ENCODE data around the gene CAPN12. TPM values are rescaled to one million over a fixed set of nuclear protein-coding genes. Genes with fewer than 3 reads are reported as not detected.
A peak's percentile ranks its signal among the peaks of the same experiment; 100 is the strongest.

Gene CAPN12
- total and polyA plus RNA-seq, 2 experiments from 2014 or later = 19.1 to 20.5 TPM

GRCh38 chr19:38744874-38745273 is 600 bp upstream of the CAPN12 start:
- Histone ChIP-seq H3K36me3 (ENCODE audit: insufficient read depth) (no peaks in the 10 kb centered on the region), H3K27ac (ENCODE audit: low read depth) (no peak overlapping the region), H3K4me1 (ENCODE audit: insufficient read depth) (no peaks in the 10 kb centered on the region), H3K4me2 (no peak overlapping the region), H2AFZ (no peak overlapping the region), H3K27me3 (ENCODE audit: insufficient read depth) (peaks cover 8% of the 10 kb centered on the region; the same call in 1 of the 2 replicates), H3K79me2 (replicated peaks; ENCODE audit: insufficient read depth) (no peaks in the 10 kb centered on the region), H3K9me2 (ENCODE audit: insufficient read depth) (no peaks in the 10 kb centered on the region), H4K20me1 (replicated peaks; ENCODE audit: insufficient read depth) (no peaks in the 10 kb centered on the region), H3F3A (replicated peaks; ENCODE audit: low read depth) (no peaks in the 10 kb centered on the region), H3K4me3 (no peak overlapping the region)
- Mint-ChIP-seq H3K27ac (no peak overlapping the region), H3K4me1 (no peaks in the 10 kb centered on the region), H3K4me3 (no peak overlapping the region), H3K9me3 (no peaks in the 10 kb centered on the region; the same call in 2 of the 3 replicates), H3K36me3 (ENCODE audit: low read depth) (no peaks in the 10 kb centered on the region), H3K27me3 (ENCODE audit: insufficient read depth, low read depth, poor library complexity) (peaks cover 23% of the 10 kb centered on the region)
- no peak for TF ChIP-seq CREB1 (CRISPR knock-in tag; IDR thresholded peaks at IDR 0.05; ENCODE audit: low read depth)
- TF ChIP-seq POLR2AphosphoS5 (IDR thresholded peaks at IDR 0.05; ENCODE audit: low read depth) = no peak
- TF ChIP-seq JUNB (IDR thresholded peaks at IDR 0.05; ENCODE audit: unreplicated experiment) = no peak
- ATAC-seq (no peak), DNase-seq (ENCODE audit: low spot score) (no peak)

- no peaks in the 10 kb centered on the region for H3K36me3 ChIP-seq (ENCODE audit: insufficient read depth)
- H3F3A ChIP-seq (replicated peaks; ENCODE audit: low read depth) = no peaks in the 10 kb centered on the region
- DNase-seq (ENCODE audit: low spot score) = peak; percentile 18
- no peaks in the 10 kb centered on the region for H4K20me1 ChIP-seq (replicated peaks; ENCODE audit: insufficient read depth)
- no peaks in the 10 kb centered on the region; the same call in 2 of the 3 replicates for H3K9me3 Mint-ChIP-seq
- no peaks in the 10 kb centered on the region; the same call in 2 of the 3 replicates for H3K36me3 Mint-ChIP-seq (ENCODE audit: low read depth)
- H2AFZ ChIP-seq = no peak overlapping the region
- H3K4me1 ChIP-seq (ENCODE audit: insufficient read depth) = no peaks in the 10 kb centered on the region
- no peak overlapping the region for H3K27ac ChIP-seq (ENCODE audit: low read depth)
- no peak overlapping the region for H3K4me3 ChIP-seq
- TF ChIP-seq EZH2 (IDR thresholded peaks at IDR 0.05; ENCODE audit: low read depth, unreplicated experiment) = no peak
- no peak overlapping the region for H3K4me3 Mint-ChIP-seq
- no peaks in the 10 kb centered on the region for H3K4me1 Mint-ChIP-seq
- H3K79me2 ChIP-seq (replicated peaks; ENCODE audit: insufficient read depth) = no peaks in the 10 kb centered on the region
- H3K4me2 ChIP-seq = no peak overlapping the region
- peaks cover 3% of the 10 kb centered on the region; the same call in 1 of the 2 replicates for H3K27me3 ChIP-seq (ENCODE audit: insufficient read depth)
- H3K27me3 Mint-ChIP-seq (ENCODE audit: insufficient read depth, low read depth, poor library complexity) = peaks cover 24% of the 10 kb centered on the region
- peak; percentile 23 for ATAC-seq
- no peak overlapping the region for H3K27ac Mint-ChIP-seq
- H3K9me2 ChIP-seq (ENCODE audit: insufficient read depth) = no peaks in the 10 kb centered on the region
These were observed 628 bp downstream of the CAPN12 start for GRCh38 chr19:38743394-38744297.

DNA sequence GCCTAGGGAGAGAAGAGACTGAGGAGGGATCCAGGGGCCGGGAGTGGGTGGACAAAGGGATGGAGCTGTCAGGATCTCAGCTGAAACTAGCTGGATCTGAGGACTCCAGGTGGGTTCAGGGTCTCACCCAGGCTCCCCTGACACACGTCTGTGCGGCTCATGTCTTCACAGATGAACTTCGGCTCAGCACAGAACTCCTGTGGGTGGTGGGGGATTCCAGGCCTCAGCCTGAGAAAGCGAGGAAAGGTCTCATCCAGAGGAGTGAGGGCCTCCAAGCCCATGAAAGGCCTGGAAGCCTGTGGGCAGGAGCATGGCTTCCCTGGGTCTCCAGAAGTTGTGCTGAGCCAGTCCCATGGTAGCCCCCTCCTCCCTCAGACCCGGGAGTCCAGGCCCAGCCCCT is 1.4 kb downstream of the CAPN12 start:
- Mint-ChIP-seq H3K4me3 (no peak overlapping the region), H3K36me3 (ENCODE audit: low read depth) (peaks cover 1% of the 10 kb centered on the region; the same call in 1 of the 3 replicates), H3K4me1 (peaks cover under 1% of the 10 kb centered on the region), H3K9me3 (no peaks in the 10 kb centered on the region; the same call in 1 of the 3 replicates), H3K27ac (no peak overlapping the region), H3K27me3 (ENCODE audit: insufficient read depth, low read depth, poor library complexity) (peaks cover 22% of the 10 kb centered on the region)
- no peaks in the 10 kb centered on the region for H3K36me3 ChIP-seq (ENCODE audit: insufficient read depth)
- no peak overlapping the region for H3K4me3 ChIP-seq
- H3K4me1 ChIP-seq (ENCODE audit: insufficient read depth) = no peaks in the 10 kb centered on the region
- no peak overlapping the region for H2AFZ ChIP-seq
- H4K20me1 ChIP-seq (replicated peaks; ENCODE audit: insufficient read depth) = no peaks in the 10 kb centered on the region
- no peak for DNase-seq (ENCODE audit: low spot score)
- no peak overlapping the region for H3K4me2 ChIP-seq
- no peak for ATAC-seq
- H3K9me2 ChIP-seq (ENCODE audit: insufficient read depth) = no peaks in the 10 kb centered on the region
- H3K27me3 ChIP-seq (ENCODE audit: insufficient read depth) = peaks cover 2% of the 10 kb centered on the region
- no peaks in the 10 kb centered on the region for H3K79me2 ChIP-seq (replicated peaks; ENCODE audit: insufficient read depth)
- H3F3A ChIP-seq (replicated peaks; ENCODE audit: low read depth) = no peaks in the 10 kb centered on the region
- H3K27ac ChIP-seq (ENCODE audit: low read depth) = no peak overlapping the region
- TF ChIP-seq CREB1 (CRISPR knock-in tag; IDR thresholded peaks at IDR 0.05; ENCODE audit: low read depth) (no peak), EZH2 (IDR thresholded peaks at IDR 0.05; ENCODE audit: low read depth, unreplicated experiment) (no peak), EZH2phosphoT487 (IDR thresholded peaks at IDR 0.05; ENCODE audit: unreplicated experiment) (no peak)
- TF ChIP-seq, protein P1, sequence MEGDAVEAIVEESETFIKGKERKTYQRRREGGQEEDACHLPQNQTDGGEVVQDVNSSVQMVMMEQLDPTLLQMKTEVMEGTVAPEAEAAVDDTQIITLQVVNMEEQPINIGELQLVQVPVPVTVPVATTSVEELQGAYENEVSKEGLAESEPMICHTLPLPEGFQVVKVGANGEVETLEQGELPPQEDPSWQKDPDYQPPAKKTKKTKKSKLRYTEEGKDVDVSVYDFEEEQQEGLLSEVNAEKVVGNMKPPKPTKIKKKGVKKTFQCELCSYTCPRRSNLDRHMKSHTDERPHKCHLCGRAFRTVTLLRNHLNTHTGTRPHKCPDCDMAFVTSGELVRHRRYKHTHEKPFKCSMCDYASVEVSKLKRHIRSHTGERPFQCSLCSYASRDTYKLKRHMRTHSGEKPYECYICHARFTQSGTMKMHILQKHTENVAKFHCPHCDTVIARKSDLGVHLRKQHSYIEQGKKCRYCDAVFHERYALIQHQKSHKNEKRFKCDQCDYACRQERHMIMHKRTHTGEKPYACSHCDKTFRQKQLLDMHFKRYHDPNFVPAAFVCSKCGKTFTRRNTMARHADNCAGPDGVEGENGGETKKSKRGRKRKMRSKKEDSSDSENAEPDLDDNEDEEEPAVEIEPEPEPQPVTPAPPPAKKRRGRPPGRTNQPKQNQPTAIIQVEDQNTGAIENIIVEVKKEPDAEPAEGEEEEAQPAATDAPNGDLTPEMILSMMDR (conservative IDR thresholded peaks at IDR 0.05; ENCODE audit: low read depth in 2 of 2) = no peak
- TF ChIP-seq, protein P2, sequence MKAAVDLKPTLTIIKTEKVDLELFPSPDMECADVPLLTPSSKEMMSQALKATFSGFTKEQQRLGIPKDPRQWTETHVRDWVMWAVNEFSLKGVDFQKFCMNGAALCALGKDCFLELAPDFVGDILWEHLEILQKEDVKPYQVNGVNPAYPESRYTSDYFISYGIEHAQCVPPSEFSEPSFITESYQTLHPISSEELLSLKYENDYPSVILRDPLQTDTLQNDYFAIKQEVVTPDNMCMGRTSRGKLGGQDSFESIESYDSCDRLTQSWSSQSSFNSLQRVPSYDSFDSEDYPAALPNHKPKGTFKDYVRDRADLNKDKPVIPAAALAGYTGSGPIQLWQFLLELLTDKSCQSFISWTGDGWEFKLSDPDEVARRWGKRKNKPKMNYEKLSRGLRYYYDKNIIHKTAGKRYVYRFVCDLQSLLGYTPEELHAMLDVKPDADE (IDR thresholded peaks at IDR 0.05) = no peak
- TF ChIP-seq, protein P3, sequence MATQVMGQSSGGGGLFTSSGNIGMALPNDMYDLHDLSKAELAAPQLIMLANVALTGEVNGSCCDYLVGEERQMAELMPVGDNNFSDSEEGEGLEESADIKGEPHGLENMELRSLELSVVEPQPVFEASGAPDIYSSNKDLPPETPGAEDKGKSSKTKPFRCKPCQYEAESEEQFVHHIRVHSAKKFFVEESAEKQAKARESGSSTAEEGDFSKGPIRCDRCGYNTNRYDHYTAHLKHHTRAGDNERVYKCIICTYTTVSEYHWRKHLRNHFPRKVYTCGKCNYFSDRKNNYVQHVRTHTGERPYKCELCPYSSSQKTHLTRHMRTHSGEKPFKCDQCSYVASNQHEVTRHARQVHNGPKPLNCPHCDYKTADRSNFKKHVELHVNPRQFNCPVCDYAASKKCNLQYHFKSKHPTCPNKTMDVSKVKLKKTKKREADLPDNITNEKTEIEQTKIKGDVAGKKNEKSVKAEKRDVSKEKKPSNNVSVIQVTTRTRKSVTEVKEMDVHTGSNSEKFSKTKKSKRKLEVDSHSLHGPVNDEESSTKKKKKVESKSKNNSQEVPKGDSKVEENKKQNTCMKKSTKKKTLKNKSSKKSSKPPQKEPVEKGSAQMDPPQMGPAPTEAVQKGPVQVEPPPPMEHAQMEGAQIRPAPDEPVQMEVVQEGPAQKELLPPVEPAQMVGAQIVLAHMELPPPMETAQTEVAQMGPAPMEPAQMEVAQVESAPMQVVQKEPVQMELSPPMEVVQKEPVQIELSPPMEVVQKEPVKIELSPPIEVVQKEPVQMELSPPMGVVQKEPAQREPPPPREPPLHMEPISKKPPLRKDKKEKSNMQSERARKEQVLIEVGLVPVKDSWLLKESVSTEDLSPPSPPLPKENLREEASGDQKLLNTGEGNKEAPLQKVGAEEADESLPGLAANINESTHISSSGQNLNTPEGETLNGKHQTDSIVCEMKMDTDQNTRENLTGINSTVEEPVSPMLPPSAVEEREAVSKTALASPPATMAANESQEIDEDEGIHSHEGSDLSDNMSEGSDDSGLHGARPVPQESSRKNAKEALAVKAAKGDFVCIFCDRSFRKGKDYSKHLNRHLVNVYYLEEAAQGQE (IDR thresholded peaks at IDR 0.05; ENCODE audit: unreplicated experiment) = no peak
